Esophagus (tissue), 2 donors: Measurements from ENCODE around the gene MYO7B. TPM values are rescaled to one million over a fixed set of nuclear protein-coding genes. Genes with fewer than 3 reads are reported as not detected.

ENCODE experiments used
- H3K27ac ChIP-seq, 2 donors: one replicate each; pipeline ENCODE4 v1.5.1; 2013; ENCODE audit warnings: low read depth in 2 of 2, mild to moderate bottlenecking in 2 of 2, inconsistent platforms in 1 of 2, low read length in 1 of 2, moderate library complexity in 1 of 2
- H3K27me3 ChIP-seq, 2 donors: one replicate each; pipeline ENCODE4 v1.6.1; 2013; ENCODE audit warnings: low read length in 2 of 2, control low read depth in 1 of 2, mild to moderate bottlenecking in 1 of 2; ENCODE audit not compliant: insufficient read depth in 2 of 2, control insufficient read depth in 1 of 2
- H3K36me3 ChIP-seq, 2 donors: one replicate each; pipeline ENCODE4 v1.6.1; 2013; ENCODE audit warnings: low read length in 1 of 2; ENCODE audit not compliant: control insufficient read depth in 2 of 2, insufficient read depth in 2 of 2
- H3K4me1 ChIP-seq, 2 donors: one replicate each; pipeline ENCODE4 v1.6.1; 2013; ENCODE audit warnings: low read length in 1 of 2; ENCODE audit not compliant: control insufficient read depth in 2 of 2, insufficient read depth in 2 of 2
- H3K4me3 ChIP-seq, 2 donors: one replicate each; pipeline ENCODE4 v1.5.1; 2013; ENCODE audit warnings: low read length in 2 of 2, mild to moderate bottlenecking in 2 of 2, low read depth in 1 of 2, moderate library complexity in 1 of 2
- H3K9me3 ChIP-seq, 2 donors: one replicate each; pipeline ENCODE4 v1.6.1; 2013; ENCODE audit warnings: mild to moderate bottlenecking in 2 of 2, low read depth in 1 of 2, low read length in 1 of 2, moderate library complexity in 1 of 2; ENCODE audit not compliant: control insufficient read depth in 2 of 2, insufficient read depth in 1 of 2
- WGBS, 2 donors: extraction: QIAGEN DNeasy Blood & Tissue Kit; methylation state at CpG; one replicate each; pipeline ENCODE4 v1.1.7; 2013; 5-methylcytosine and 5-hydroxymethylcytosine counted together
- polyA plus RNA-seq, 2 donors: library from polyadenylated mRNA; stranded (reverse); fragments of 200-250 nt; gene quantifications; one replicate each; pipeline ENCODE4 v1.2.3, GENCODE V29; 2013
- donor health status: healthy with polysubstance abuse.
- donor health status: Bipolar disorder and iron deficiency.

MYO7B gene
- polyA plus RNA-seq, 2 donors = 0.09 to 0.20 TPM

GRCh38 chr2:127650041-127650784 lies 114.7 kb downstream of the MYO7B start:
- H3K27me3 ChIP-seq = no peaks in the 10 kb centered on the region
- H3K27ac ChIP-seq = peak overlapping the region; percentile 20 to 56
- no peak overlapping the region for H3K4me3 ChIP-seq
- 62 to 66% methylated on average over 17 of the region's 17 CpGs for WGBS, 2 donors
- H3K36me3 ChIP-seq = peaks cover 0 to 7% of the 10 kb centered on the region in 2 donors
- no peaks in the 10 kb centered on the region for H3K9me3 ChIP-seq
- H3K4me1 ChIP-seq = peaks cover 0 to 23% of the 10 kb centered on the region in 2 donors

GRCh38 chr2:127650785-127651380 lies 115.4 kb downstream of the MYO7B start:
- Histone ChIP-seq H3K27ac (peak overlapping the region in 1 of 2 donors; percentile 24), H3K9me3 (no peaks in the 10 kb centered on the region), H3K27me3 (no peaks in the 10 kb centered on the region), H3K36me3 (peaks cover 0 to 7% of the 10 kb centered on the region in 2 donors), H3K4me3 (no peak overlapping the region), H3K4me1 (peaks cover 0 to 23% of the 10 kb centered on the region in 2 donors)
- WGBS, 2 donors = 83 to 87% methylated on average over 28 of the region's 28 CpGs

GRCh38 chr2:127651381-127651809 lies 115.9 kb downstream of the MYO7B start:
- H3K27ac ChIP-seq = peak overlapping the region; percentile 19 to 47

GRCh38 chr2:127651971-127652550 lies 116.6 kb downstream of the MYO7B start:
- WGBS, 2 donors = 72 to 73% methylated on average over 14 of the region's 14 CpGs
- Histone ChIP-seq H3K4me1 (peaks cover 0 to 17% of the 10 kb centered on the region in 2 donors), H3K36me3 (peaks cover 0 to 7% of the 10 kb centered on the region in 2 donors), H3K27me3 (no peaks in the 10 kb centered on the region), H3K4me3 (no peak overlapping the region), H3K9me3 (no peaks in the 10 kb centered on the region), H3K27ac (peak overlapping the region; percentile 36 to 41)

More at GRCh38 chr2:127651381-127651809, 115.9 kb downstream of the MYO7B start:
- no peak overlapping the region for H3K4me3 ChIP-seq
- H3K36me3 ChIP-seq = peaks cover 0 to 7% of the 10 kb centered on the region in 2 donors
- WGBS, 2 donors = 87 to 91% methylated on average over 29 of the region's 29 CpGs
- peaks cover 0 to 23% of the 10 kb centered on the region in 2 donors for H3K4me1 ChIP-seq
- H3K9me3 ChIP-seq = no peaks in the 10 kb centered on the region
- no peaks in the 10 kb centered on the region for H3K27me3 ChIP-seq

GRCh38 chr2:127652786-127653357 lies 117.4 kb downstream of the MYO7B start:
- Histone ChIP-seq H3K27ac (peak overlapping the region; percentile 14 to 38), H3K4me3 (no peak overlapping the region), H3K4me1 (peaks cover 0 to 11% of the 10 kb centered on the region in 2 donors), H3K36me3 (peaks cover 0 to 7% of the 10 kb centered on the region in 2 donors), H3K27me3 (no peaks in the 10 kb centered on the region), H3K9me3 (no peaks in the 10 kb centered on the region)
- 71 to 77% methylated on average over 25 of the region's 25 CpGs for WGBS, 2 donors

GRCh38 chr2:127653421-127654083 lies 118.1 kb downstream of the MYO7B start:
- no peaks in the 10 kb centered on the region for H3K9me3 ChIP-seq
- H3K27ac ChIP-seq = peak overlapping the region; percentile 14 to 38
- H3K4me3 ChIP-seq = no peak overlapping the region
- peaks cover 0 to 7% of the 10 kb centered on the region in 2 donors for H3K36me3 ChIP-seq
- H3K27me3 ChIP-seq = no peaks in the 10 kb centered on the region
- peaks cover 0 to 8% of the 10 kb centered on the region in 2 donors for H3K4me1 ChIP-seq
- 74 to 77% methylated on average over 16 of the region's 16 CpGs for WGBS, 2 donors

- Histone ChIP-seq H3K27me3 (no peaks in the 10 kb centered on the region), H3K4me3 (no peak overlapping the region), H3K36me3 (peaks cover 0 to 7% of the 10 kb centered on the region in 2 donors), H3K4me1 (peaks cover 0 to 13% of the 10 kb centered on the region in 2 donors), H3K27ac (no peak overlapping the region), H3K9me3 (no peaks in the 10 kb centered on the region)
- 89 to 90% methylated on average over 24 of the region's 24 CpGs for WGBS, 2 donors
Observed at GRCh38 chr2:127654084-127654837, 118.8 kb downstream of the MYO7B start.

- peak overlapping the region in 1 of 2 donors; percentile 63 for H3K27ac ChIP-seq
- H3K9me3 ChIP-seq = no peaks in the 10 kb centered on the region
- no peaks in the 10 kb centered on the region for H3K27me3 ChIP-seq
- 87 to 89% methylated on average over 8 of the region's 8 CpGs for WGBS, 2 donors
- no peak overlapping the region for H3K4me3 ChIP-seq
- H3K36me3 ChIP-seq = peaks cover 0 to 7% of the 10 kb centered on the region in 2 donors
- peaks cover 0 to 13% of the 10 kb centered on the region in 2 donors for H3K4me1 ChIP-seq
Observed at GRCh38 chr2:127654838-127655175, 119.3 kb downstream of the MYO7B start.
